Glutamatergic neuron (in vitro differentiated cells): Measurements from ENCODE around the gene BCDIN3D. TPM values are rescaled to one million over a fixed set of nuclear protein-coding genes. Genes with fewer than 3 reads are reported as not detected.

Experiments
- DNase-seq: peaks from one replicate; pipeline ENCODE4 v3.0.0; 2022
- H3K27ac Mint-ChIP-seq: one replicate; pipeline ENCODE4 v1.8.0; 2020; ENCODE audit warnings: mild to moderate bottlenecking, mixed read lengths, inconsistent platforms; ENCODE audit not compliant: unreplicated experiment
- H3K27me3 Mint-ChIP-seq: one replicate; pipeline ENCODE4 v1.8.0; 2020; ENCODE audit warnings: mild to moderate bottlenecking, moderate library complexity, mixed read lengths, inconsistent platforms; ENCODE audit not compliant: unreplicated experiment
- H3K36me3 Mint-ChIP-seq: one replicate; pipeline ENCODE4 v1.8.0; 2020; ENCODE audit warnings: mild to moderate bottlenecking, mixed read lengths, inconsistent platforms; ENCODE audit not compliant: unreplicated experiment
- H3K4me1 Mint-ChIP-seq: one replicate; pipeline ENCODE4 v1.8.0; 2020; ENCODE audit warnings: mild to moderate bottlenecking, low read depth, mixed read lengths, inconsistent platforms; ENCODE audit not compliant: unreplicated experiment
- H3K4me3 Mint-ChIP-seq: one replicate; pipeline ENCODE4 v1.8.0; 2020; ENCODE audit warnings: mild to moderate bottlenecking, mixed read lengths, inconsistent platforms; ENCODE audit not compliant: unreplicated experiment
- H3K9me3 Mint-ChIP-seq: one replicate; pipeline ENCODE4 v1.8.0; 2020; ENCODE audit warnings: mild to moderate bottlenecking, moderate library complexity, mixed read lengths, inconsistent platforms; ENCODE audit not compliant: unreplicated experiment
- CTCF ChIP-seq: fragments of 200-600 bp; sonication (generic); IDR thresholded peaks from one replicate; pipeline ENCODE4 v1.5.0; 2021; ENCODE audit not compliant: partially characterized antibody, unreplicated experiment
- total RNA-seq: library from RNA; stranded (reverse); fragmentation: NEBNext Ultra II Directional; extraction: Animal tissue kit (Norgen Biotek cat#: 25700); gene quantifications from one replicate; pipeline ENCODE4 v1.2.1, GENCODE V29; 2021; ENCODE audit not compliant: unreplicated experiment

The BCDIN3D gene
- total RNA-seq, 1 donor from 2014 or later, result 5.9 TPM

DNA sequence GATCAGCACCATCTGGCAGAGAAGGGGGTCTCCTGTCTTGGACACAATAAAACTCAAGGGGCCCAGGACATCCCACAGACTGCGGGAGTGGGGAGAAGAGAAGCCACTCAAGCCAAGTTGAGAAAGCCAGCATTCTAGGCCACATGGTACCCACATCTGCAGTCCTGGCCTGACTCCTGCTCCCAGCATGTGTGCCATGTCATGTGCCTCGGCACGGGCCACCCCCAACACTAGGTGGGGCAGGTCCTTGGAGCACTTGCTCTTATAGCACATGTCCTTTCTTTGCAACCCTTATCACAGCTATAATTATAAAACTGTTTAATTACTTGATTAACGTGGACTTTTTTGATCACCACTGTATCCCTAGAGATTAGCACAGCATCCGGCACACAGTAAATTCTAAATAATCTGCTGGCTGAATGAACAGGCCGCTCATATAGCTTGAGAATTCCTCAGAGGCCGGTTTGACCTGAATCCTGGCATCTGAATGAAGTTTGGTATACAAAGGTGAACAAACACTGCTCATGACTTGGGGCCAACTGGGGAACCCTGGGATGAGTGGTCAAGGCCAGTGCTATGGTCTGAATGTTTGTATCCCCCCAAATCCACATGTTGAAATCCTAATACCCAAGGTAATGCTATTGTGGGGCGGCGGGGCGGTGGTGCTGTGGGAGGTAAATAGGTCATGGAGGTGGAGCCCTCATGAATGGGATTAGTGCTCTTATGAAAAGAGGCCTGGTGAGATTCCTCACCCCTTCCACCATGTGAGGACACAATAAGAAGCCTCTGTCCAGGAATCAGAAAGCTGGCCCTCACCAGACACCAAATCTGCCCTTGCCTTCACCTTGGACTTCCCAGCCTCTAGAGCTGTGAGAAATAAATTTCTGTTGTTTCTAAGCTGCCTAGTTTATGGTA, 21.3 kb downstream of the BCDIN3D start:
- DNase-seq, result no peak
- Mint-ChIP-seq H3K27me3 (peaks cover 3% of the 10 kb centered on the region), H3K4me1 (peaks cover 33% of the 10 kb centered on the region), H3K4me3 (no peak overlapping the region), H3K36me3 (no peaks in the 10 kb centered on the region), H3K27ac (no peak overlapping the region), H3K9me3 (peaks cover 4% of the 10 kb centered on the region)
- TF ChIP-seq CTCF, result no peak

- Mint-ChIP-seq H3K27ac (no peak overlapping the region), H3K4me1 (peaks cover 18% of the 10 kb centered on the region), H3K9me3 (peaks cover 4% of the 10 kb centered on the region), H3K36me3 (no peaks in the 10 kb centered on the region), H3K4me3 (no peak overlapping the region), H3K27me3 (no peaks in the 10 kb centered on the region)
- no peak for TF ChIP-seq CTCF
- DNase-seq, result no peak
Observed at GRCh38 chr12:49819786-49820185, 23.1 kb downstream of the BCDIN3D start.

DNA sequence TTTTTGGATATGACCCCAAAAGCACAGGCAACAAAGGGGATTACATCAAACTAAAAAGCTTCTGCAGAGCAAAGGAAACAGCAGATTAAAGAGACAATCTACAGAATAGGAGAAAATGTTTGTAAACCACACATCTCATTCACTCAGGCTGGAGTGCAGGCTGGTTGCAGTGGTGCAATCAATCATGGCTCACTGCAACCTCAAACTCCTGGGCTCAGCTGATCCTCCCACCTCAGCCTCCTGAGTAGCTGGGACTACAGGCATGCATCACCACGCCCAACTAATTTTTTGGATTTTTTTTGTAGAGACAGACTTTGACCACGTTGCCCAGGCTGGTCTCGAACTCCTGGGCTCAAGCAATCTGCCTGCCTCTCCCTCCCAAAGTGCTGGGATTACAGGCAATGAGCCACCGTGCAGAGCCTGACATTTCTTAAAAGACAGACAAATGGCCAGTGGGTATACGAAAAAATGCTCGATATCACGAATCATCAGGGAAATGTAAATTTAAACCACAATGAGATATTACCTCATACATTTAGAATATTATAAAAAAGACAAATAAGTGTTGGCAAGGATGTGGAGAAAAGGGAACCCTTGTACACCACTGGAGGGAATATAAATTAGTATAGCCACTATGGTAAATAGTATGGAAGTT, 24.5 kb downstream of the BCDIN3D start:
- TF ChIP-seq CTCF, result no peak
- no peak for DNase-seq
- Mint-ChIP-seq H3K9me3 (peaks cover 2% of the 10 kb centered on the region), H3K4me3 (no peak overlapping the region), H3K36me3 (no peaks in the 10 kb centered on the region), H3K27ac (no peak overlapping the region), H3K4me1 (peaks cover 6% of the 10 kb centered on the region), H3K27me3 (no peaks in the 10 kb centered on the region)

DNA sequence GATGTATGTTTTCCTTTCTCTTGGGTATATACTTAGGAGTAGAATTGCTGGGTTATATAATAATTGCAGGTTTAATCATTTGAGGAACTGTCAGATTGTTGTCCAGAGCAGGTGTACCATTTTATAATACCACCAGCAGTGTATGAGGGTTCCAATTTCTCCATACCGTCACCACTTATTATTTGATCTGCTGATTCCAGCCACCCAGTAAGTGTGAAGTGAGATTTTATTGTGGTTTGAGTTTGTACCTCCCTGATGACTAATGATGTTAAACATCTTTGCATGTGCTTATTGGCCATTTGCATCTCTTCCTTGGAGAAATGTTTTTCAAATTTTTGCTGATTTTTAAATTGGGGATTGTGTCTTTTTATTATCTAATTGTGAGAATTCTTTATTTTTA, 29.8 kb downstream of the BCDIN3D start:
- no peak overlapping the region for H3K27ac Mint-ChIP-seq

More for the DNA sequence above, 29.8 kb downstream of the BCDIN3D start:
- H3K4me3 Mint-ChIP-seq, result no peak overlapping the region
- DNase-seq, result no peak
- H3K4me1 Mint-ChIP-seq, result peaks cover 30% of the 10 kb centered on the region
- H3K9me3 Mint-ChIP-seq, result no peaks in the 10 kb centered on the region
- H3K36me3 Mint-ChIP-seq, result no peaks in the 10 kb centered on the region
- TF ChIP-seq CTCF, result no peak
- peaks cover 8% of the 10 kb centered on the region for H3K27me3 Mint-ChIP-seq
